A549 (cell line): Measurements from ENCODE around the gene SAP130. TPM values are rescaled to one million over a fixed set of nuclear protein-coding genes. Genes with fewer than 3 reads are reported as not detected.

Experiments used
- ATAC-seq, 2 experiments: fragments of 200-7000 bp in 1 of 2; fragments of >200 bp in 1 of 2; cut with Nextera tagmentation in 1 of 2; cut with Tn5 transposase in 1 of 2; 3 replicates each; pipeline versions ENCODE4 v1.8.0 to v1.9.1; 2018 to 2020; ENCODE audit warnings: mild to moderate bottlenecking in 1 of 2, moderate library complexity in 1 of 2
- CTCF ChIA-PET: fragments of 300-600 bp; sonication (Branson Sonifier 250); formaldehyde crosslinking; extraction: SDS; loops from one replicate; lab custom pipeline; 2021; ENCODE audit warnings: antibody characterized with exemption, inconsistent platforms; lab: Yijun Ruan, JAX
- POLR2A ChIA-PET: fragments of 350-600 bp; formaldehyde crosslinking; extraction: SDS; loops from one replicate; lab custom pipeline; 2021; ENCODE audit warnings: antibody characterized with exemption, inconsistent platforms; lab: Yijun Ruan, JAX
- DNase-seq, 2 experiments: peaks; one replicate each; pipeline versions ENCODE4 v3.0.0 to v3.0.0-alpha.2; 2011 to 2016; ENCODE audit warnings: low read depth in 1 of 2, low spot score in 1 of 2
- FAIRE-seq: peaks from 2 replicates; lab custom pipeline; 2011; peaks lifted over from hg19 to GRCh38; lab: Jason Lieb, UNC
- H3K27ac ChIP-seq, 2 experiments: fragments of >200 bp; sonication (Bioruptor Twin); formaldehyde crosslinking; 3 replicates each; pipeline ENCODE4 v1.5.1; 2016 to 2017
- H3K4me1 ChIP-seq: fragments of >200 bp; sonication (Bioruptor Twin); formaldehyde crosslinking; 3 replicates; pipeline ENCODE4 v1.6.1; 2016
- H3K4me2 ChIP-seq: fragments of >200 bp; sonication (Bioruptor Twin); formaldehyde crosslinking; 3 replicates; pipeline ENCODE4 v1.6.1; 2016
- H3K4me3 ChIP-seq: fragments of >200 bp; sonication (Bioruptor Twin); formaldehyde crosslinking; 3 replicates; pipeline ENCODE4 v1.5.1; 2016
- H3K9me3 ChIP-seq: fragments of >200 bp; sonication (Bioruptor Twin); formaldehyde crosslinking; 3 replicates; pipeline ENCODE4 v1.6.1; 2016
- BCL3 ChIP-seq: fragments of >200 bp; sonication (Bioruptor Twin); formaldehyde crosslinking; IDR thresholded peaks from 3 replicates; pipeline ENCODE4 v1.6.1; 2016
- BHLHE40 ChIP-seq: IDR thresholded peaks from 2 replicates; pipeline ENCODE4 v1.6.1; 2012; ENCODE audit warnings: low read depth, low read length, inconsistent platforms
- CBX8 ChIP-seq: fragments of 200-600 bp; sonication (generic); IDR thresholded peaks from 2 replicates; pipeline ENCODE4 v1.6.1; 2016
- CEBPB ChIP-seq, 2 experiments: fragments of >200 bp in 1 of 2; sonication (Bioruptor Twin) in 1 of 2; formaldehyde crosslinking in 1 of 2; IDR thresholded peaks; 2 replicates each; pipeline ENCODE4 v1.6.1; 2012 to 2016
- ESRRA ChIP-seq: fragments of 150-350 bp; IDR thresholded peaks from 2 replicates; pipeline ENCODE4 v1.6.1; 2014; ENCODE audit warnings: mild to moderate bottlenecking, low read length, borderline replicate concordance
- FOSB ChIP-seq: fragments of 250-450 bp; sonication (Bioruptor Pico); IDR thresholded peaks from 2 replicates; pipeline ENCODE4 v1.5.0; 2020; ENCODE audit warnings: mild to moderate bottlenecking, moderate library complexity
- FOXS1 ChIP-seq: fragments of 250-450 bp; sonication (Bioruptor Pico); IDR thresholded peaks from 2 replicates; pipeline ENCODE4 v1.5.0; 2020; ENCODE audit warnings: mild to moderate bottlenecking, moderate library complexity
- HDAC2 ChIP-seq: fragments of 200-600 bp; sonication (generic); IDR thresholded peaks from 2 replicates; pipeline ENCODE4 v1.6.1; 2016
- HES2 ChIP-seq: fragments of >200 bp; sonication (Bioruptor Twin); formaldehyde crosslinking; IDR thresholded peaks from 2 replicates; pipeline ENCODE4 v1.6.1; 2016
- HEYL ChIP-seq: fragments of 250-450 bp; sonication (Bioruptor Pico); IDR thresholded peaks from 2 replicates; pipeline ENCODE4 v1.8.0; 2021; ENCODE audit warnings: mild to moderate bottlenecking, moderate library complexity
- HOXB5 ChIP-seq: fragments of 250-450 bp; sonication (Bioruptor Pico); IDR thresholded peaks from 2 replicates; pipeline ENCODE4 v1.5.0; 2020; ENCODE audit warnings: mild to moderate bottlenecking, moderate library complexity
- JUN ChIP-seq, 2 experiments: fragments of >200 bp; sonication (Bioruptor Twin); formaldehyde crosslinking; IDR thresholded peaks; 2 replicates in 1 of 2; 3 replicates in 1 of 2; pipeline ENCODE4 v1.6.1; 2016 to 2017
- KDM5A ChIP-seq: fragments of 200-600 bp; sonication (generic); IDR thresholded peaks from 2 replicates; pipeline ENCODE4 v1.6.1; 2016; ENCODE audit warnings: antibody characterized with exemption, mild to moderate bottlenecking
- MAX ChIP-seq: IDR thresholded peaks from 2 replicates; pipeline ENCODE4 v1.6.1; 2012
- MYC ChIP-seq: IDR thresholded peaks from 2 replicates; pipeline ENCODE4 v1.6.1; 2012; ENCODE audit warnings: mild to moderate bottlenecking, inconsistent platforms, low read length, improper control_type of control experiment, borderline replicate concordance
- PHF8 ChIP-seq: fragments of 200-600 bp; sonication (generic); IDR thresholded peaks from 2 replicates; pipeline ENCODE4 v1.6.1; 2016; ENCODE audit warnings: low read depth, mild to moderate bottlenecking, antibody characterized with exemption, moderate library complexity, borderline replicate concordance
- RAD21 ChIP-seq, 2 experiments: fragments of >200 bp in 1 of 2; sonication (Bioruptor Twin) in 1 of 2; formaldehyde crosslinking in 1 of 2; IDR thresholded peaks in 1 of 2; conservative IDR thresholded peaks in 1 of 2; 2 replicates in 1 of 2; 3 replicates in 1 of 2; pipeline ENCODE4 v1.6.1; 2012 to 2018; ENCODE audit warnings: inconsistent platforms in 1 of 2
- RCOR1 ChIP-seq: fragments of 150-350 bp; IDR thresholded peaks from 2 replicates; pipeline ENCODE4 v1.6.1; 2014; ENCODE audit warnings: antibody characterized with exemption, low read length, low read depth
- SREBF2 ChIP-seq: fragments of 450-650 bp; IDR thresholded peaks from 2 replicates; pipeline ENCODE4 v1.6.1; 2014; ENCODE audit warnings: mild to moderate bottlenecking, moderate library complexity
- TP53 ChIP-seq: fragments of 250-450 bp; sonication (Bioruptor Pico); IDR thresholded peaks from 2 replicates; pipeline ENCODE4 v1.5.0; 2021; ENCODE audit warnings: mild to moderate bottlenecking, moderate library complexity
- ZC3H11A ChIP-seq: fragments of 450-650 bp; IDR thresholded peaks from 2 replicates; pipeline ENCODE4 v1.6.1; 2014; ENCODE audit warnings: antibody characterized with exemption, mild to moderate bottlenecking
- ZSCAN20 ChIP-seq: fragments of 250-450 bp; sonication (Bioruptor Pico); IDR thresholded peaks from 2 replicates; pipeline ENCODE4 v1.8.0; 2022; ENCODE audit warnings: mild to moderate bottlenecking, moderate library complexity
- WGBS: methylation state at CpG from one replicate; pipeline ENCODE4 v1.1.6; 2017; ENCODE audit errors: missing lambda C conversion rate; 5-methylcytosine and 5-hydroxymethylcytosine counted together
- polyA plus RNA-seq, 4 experiments: library from polyadenylated mRNA; depleted of rRNA in 3 of 4; stranded (reverse); fragments of >200 nt; fragmentation: RNase III in 1 of 4; extraction: RNeasy Plus Mini Kit Qiagen cat#74134 plus additional on column Dnase treatment in 1 of 4; gene quantifications; 2 replicates in 3 of 4; 3 replicates in 1 of 4; pipeline ENCODE4 v1.2.3, GENCODE V29; 2011 to 2017
- TF ChIP-seq, protein P1 (sequence below): fragments of 450-650 bp; IDR thresholded peaks from 2 replicates; pipeline ENCODE4 v1.6.1; 2014; ENCODE audit warnings: antibody characterized with exemption

The SAP130 gene
- polyA plus RNA-seq, 2 of the 4 experiments (the other 2 are of a cell fraction): 13.9 to 15.1 TPM

DNA sequence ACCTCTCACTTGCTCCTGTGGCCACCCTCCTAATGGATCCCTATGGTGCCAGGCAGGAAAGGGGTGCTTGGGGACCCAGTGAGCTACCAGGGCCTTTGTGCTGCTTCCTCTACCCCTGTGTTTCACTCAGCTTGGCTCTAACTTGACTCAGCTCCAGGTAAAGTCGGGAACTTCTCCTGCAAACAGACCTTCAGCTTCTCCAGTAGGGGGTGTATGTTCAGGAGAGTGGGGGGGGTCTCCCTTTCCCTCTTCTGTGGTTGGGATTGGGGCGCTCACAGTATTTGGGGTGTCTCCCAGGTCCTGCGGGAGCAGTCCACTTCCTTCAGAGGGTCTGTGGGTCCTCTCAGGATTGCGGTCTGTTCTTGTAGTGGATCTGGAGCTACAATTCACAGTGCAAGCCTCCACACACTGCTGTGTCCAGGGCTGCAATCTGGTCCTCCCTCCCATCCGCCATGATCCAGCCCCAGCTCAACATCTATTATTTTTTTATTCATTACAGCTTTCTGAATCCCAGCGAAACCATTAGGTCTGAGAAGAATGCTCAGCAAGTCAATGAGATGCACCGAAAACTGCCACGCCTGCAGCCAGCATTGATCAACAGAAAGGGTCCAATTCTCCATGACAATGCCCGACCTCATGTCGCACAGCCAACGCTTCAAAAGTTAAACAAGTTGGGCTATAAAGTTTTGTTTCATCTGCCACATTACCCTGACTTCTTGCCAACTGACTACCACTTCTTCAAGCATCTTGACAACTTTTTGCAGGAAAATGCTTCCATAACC is 26.4 kb upstream of the SAP130 start:
- Histone ChIP-seq H3K4me2 (no peak overlapping the region), H3K4me3 (no peak overlapping the region), H3K27ac (no peak overlapping the region), H3K9me3 (peaks cover 16% of the 10 kb centered on the region; the same call in 2 of the 3 replicates)
- POLR2A ChIA-PET: interaction anchor here (0.6 kb wide), 1 partner anchor 8 kb away, joined by 3 read pairs; no protein-coding TSS in a partner anchor
- ATAC-seq: no peak
- no peak for FAIRE-seq
- DNase-seq: no peak
- TF ChIP-seq ZSCAN20 (CRISPR knock-in tag): no peak
- TF ChIP-seq CBX8: no peak
- no peak for TF ChIP-seq ZC3H11A
- no peak for TF ChIP-seq MAX
- TF ChIP-seq, all 56 proteins: peak for 0
- CTCF ChIA-PET: interaction anchor here (1.7 to 4.4 kb wide), 2 partner anchors 9 to 179 kb away, joined by 5 to 34 read pairs; no protein-coding TSS in a partner anchor
- no peaks in the 10 kb centered on the region for H3K4me1 ChIP-seq
- WGBS: 57% methylated on average over 11 of the region's 11 CpGs

GRCh38 chr2:128053331-128053730 is 25.5 kb upstream of the SAP130 start:
- no peak overlapping the region for H3K4me3 ChIP-seq
- FAIRE-seq: no peak
- H3K4me1 ChIP-seq: no peaks in the 10 kb centered on the region
- TF ChIP-seq PHF8 (no peak), KDM5A (no peak), BCL3 (no peak), JUN (IDR thresholded peaks at IDR 0.05) (no peak), RAD21 (conservative IDR thresholded peaks at IDR 0.05 in 1 of 2, IDR thresholded peaks at IDR 0.05 in 1 of 2) (no peak), HDAC2 (no peak), TP53 (CRISPR knock-in tag) (no peak)
- no peak for DNase-seq
- ChIA-PET POLR2A (no interaction called here), CTCF (interaction anchor here (0.6 to 4.4 kb wide), 5 partner anchors 10 to 299 kb away, joined by 3 to 34 read pairs (median 3); no protein-coding TSS in a partner anchor)
- H3K9me3 ChIP-seq: peaks cover 17% of the 10 kb centered on the region; the same call in 2 of the 3 replicates
- no peak overlapping the region for H3K4me2 ChIP-seq
- 79% methylated on average over 12 of the region's 12 CpGs for WGBS
- H3K27ac ChIP-seq: no peak overlapping the region
- no peak for ATAC-seq

- DNase-seq (no peak), FAIRE-seq (no peak), ATAC-seq (no peak)
- POLR2A ChIA-PET: no interaction called here
- no peaks in the 10 kb centered on the region for H3K4me1 ChIP-seq
- CTCF ChIA-PET: interaction anchor here (1.0 kb wide), 1 partner anchor 21 kb away, joined by 3 read pairs; no protein-coding TSS in a partner anchor
- H3K27ac ChIP-seq: no peak overlapping the region
- peaks cover 46% of the 10 kb centered on the region for H3K9me3 ChIP-seq
- no peak overlapping the region for H3K4me2 ChIP-seq
- no peak for TF ChIP-seq HES2
- TF ChIP-seq RCOR1: no peak
- TF ChIP-seq SREBF2: no peak
- TF ChIP-seq HOXB5 (CRISPR knock-in tag): no peak
- TF ChIP-seq BCL3: no peak
- TF ChIP-seq FOXS1: no peak
- no peak for TF ChIP-seq FOSB
- no peak for TF ChIP-seq CBX8
- no peak for TF ChIP-seq CEBPB (IDR thresholded peaks at IDR 0.05)
- TF ChIP-seq HEYL: no peak
- no peak for TF ChIP-seq MYC
- no peak for TF ChIP-seq BHLHE40
- TF ChIP-seq ESRRA: no peak
- TF ChIP-seq, protein P1, sequence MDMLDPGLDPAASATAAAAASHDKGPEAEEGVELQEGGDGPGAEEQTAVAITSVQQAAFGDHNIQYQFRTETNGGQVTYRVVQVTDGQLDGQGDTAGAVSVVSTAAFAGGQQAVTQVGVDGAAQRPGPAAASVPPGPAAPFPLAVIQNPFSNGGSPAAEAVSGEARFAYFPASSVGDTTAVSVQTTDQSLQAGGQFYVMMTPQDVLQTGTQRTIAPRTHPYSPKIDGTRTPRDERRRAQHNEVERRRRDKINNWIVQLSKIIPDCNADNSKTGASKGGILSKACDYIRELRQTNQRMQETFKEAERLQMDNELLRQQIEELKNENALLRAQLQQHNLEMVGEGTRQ: no peak
- H3K4me3 ChIP-seq: no peak overlapping the region
- 5% methylated on average over 3 of the region's 3 CpGs for WGBS
Observed at GRCh38 chr2:128043041-128043440, 15.2 kb upstream of the SAP130 start.
